ENCODE data around the gene ZNHIT3.
A peak's percentile ranks its signal among the peaks of the same experiment; 100 is the strongest.
"Not testable (repeated sequence)": the region's sequence is repeated elsewhere in the genome, so short reads cannot be mapped to it uniquely, and the experiment has no call there.

The ZNHIT3 gene

GRCh38 chr17:36474571-36474970 is 11.9 kb upstream of the ZNHIT3 start:
- TF ChIP-seq CTCF (IDR thresholded peaks at IDR 0.05; ENCODE audit: low read depth, low read length, missing control alignments), result no peak
- no peak for DNase-seq (ENCODE audit: low read depth)
- H3K4me3 ChIP-seq (ENCODE audit: low read depth, low read length), result no peak overlapping the region

- no peak for DNase-seq (ENCODE audit: low read depth)
- no peak overlapping the region for H3K4me3 ChIP-seq (ENCODE audit: low read depth, low read length)
- no peak for TF ChIP-seq CTCF (IDR thresholded peaks at IDR 0.05; ENCODE audit: low read depth, low read length, missing control alignments)
Measured at GRCh38 chr17:36475346-36475970, 11.0 kb upstream of the ZNHIT3 start.

GRCh38 chr17:36481829-36482228 is 4.7 kb upstream of the ZNHIT3 start:
- no peak for DNase-seq (ENCODE audit: low read depth)
- TF ChIP-seq CTCF (IDR thresholded peaks at IDR 0.05; ENCODE audit: low read depth, low read length, missing control alignments), result no peak

GRCh38 chr17:36482611-36483504 is 3.6 kb upstream of the ZNHIT3 start:
- peak; percentile 84 for TF ChIP-seq CTCF (IDR thresholded peaks at IDR 0.05; ENCODE audit: low read depth, low read length, missing control alignments)
- no peak for DNase-seq (ENCODE audit: low read depth)
- no peak overlapping the region for H3K4me3 ChIP-seq (ENCODE audit: low read depth, low read length)

More at GRCh38 chr17:36481829-36482228, 4.7 kb upstream of the ZNHIT3 start:
- no peak overlapping the region for H3K4me3 ChIP-seq (ENCODE audit: low read depth, low read length)

GRCh38 chr17:36484021-36484420 is 2.5 kb upstream of the ZNHIT3 start:
- not testable (repeated sequence) for H3K4me3 ChIP-seq (ENCODE audit: low read depth, low read length); DNase-seq (ENCODE audit: low read depth)

- TF ChIP-seq CTCF (IDR thresholded peaks at IDR 0.05; ENCODE audit: low read depth, low read length, missing control alignments), result no peak
- DNase-seq (ENCODE audit: low read depth), result no peak
- H3K4me3 ChIP-seq (ENCODE audit: low read depth, low read length), result no peak overlapping the region
Measured at GRCh38 chr17:36485027-36485426, 1.5 kb upstream of the ZNHIT3 start.

- no peak for DNase-seq (ENCODE audit: low read depth)
- no peak for TF ChIP-seq CTCF (IDR thresholded peaks at IDR 0.05; ENCODE audit: low read depth, low read length, missing control alignments)
- H3K4me3 ChIP-seq (ENCODE audit: low read depth, low read length), result peak overlapping the region; percentile 86
Measured at GRCh38 chr17:36485805-36486203, 677 bp upstream of the ZNHIT3 start.

Data from GM12864 (cell line).